PC-9 (cell line): ENCODE results near the gene RAB25. TPM values are rescaled to one million over a fixed set of nuclear protein-coding genes. Genes with fewer than 3 reads are reported as not detected.
"Not testable (repeated sequence)": the region's sequence is repeated elsewhere in the genome, so short reads cannot be mapped to it uniquely, and the experiment has no call there.

Source experiments
- BruUV-seq: library from RNA; stranded (reverse); fragments of 400-500 nt; replicated peaks from 2 replicates; lab custom pipeline; 2021; lab: Mats Ljungman, UMichigan
- CTCF ChIA-PET: fragments of 300-600 bp; sonication (Branson Sonifier 250); formaldehyde crosslinking; loops from one replicate; lab custom pipeline; 2022; ENCODE audit warnings: antibody characterized with exemption; lab: Charles Lee
- POLR2A ChIA-PET: fragments of 300-600 bp; sonication (Branson Sonifier 250); formaldehyde crosslinking; loops from one replicate; lab custom pipeline; 2022; ENCODE audit warnings: antibody characterized with exemption; ENCODE audit not compliant: unreplicated experiment; lab: Charles Lee
- DNase-seq, 2 experiments: peaks; one replicate each; pipeline versions ENCODE4 v3.0.0 to v3.0.0-alpha.2; 2015 to 2022; ENCODE audit warnings: mixed read lengths in 1 of 2
- H2AFZ ChIP-seq: fragments of 200-600 bp; sonication (generic); 2 replicates; pipeline ENCODE4 v1.8.1; 2017; ENCODE audit warnings: antibody characterized with exemption
- H3F3A ChIP-seq: fragments of 200-600 bp; sonication (generic); 2 replicates; pipeline ENCODE4 v1.8.1; 2017; ENCODE audit warnings: antibody characterized with exemption, mild to moderate bottlenecking, low read depth; ENCODE audit not compliant: insufficient read depth
- H3K27ac ChIP-seq: fragments of 200-600 bp; sonication (generic); 2 replicates; pipeline ENCODE4 v1.6.1; 2016; ENCODE audit warnings: mixed run types
- H3K27me3 ChIP-seq: fragments of 200-600 bp; sonication (generic); 2 replicates; pipeline ENCODE4 v1.6.1; 2016; ENCODE audit warnings: low read depth, mixed run types; ENCODE audit not compliant: insufficient read depth
- H3K36me3 ChIP-seq: fragments of 200-600 bp; sonication (generic); 2 replicates; pipeline ENCODE4 v1.6.1; 2016; ENCODE audit warnings: low read depth, mixed run types
- H3K4me1 ChIP-seq: fragments of 200-600 bp; sonication (generic); replicated peaks from 2 replicates; pipeline ENCODE4 v1.6.1; 2016; ENCODE audit warnings: mixed run types; ENCODE audit not compliant: insufficient read depth
- H3K4me2 ChIP-seq: fragments of 200-600 bp; sonication (generic); 2 replicates; pipeline ENCODE4 v1.6.1; 2017; ENCODE audit warnings: mixed run types
- H3K4me3 ChIP-seq: fragments of 200-600 bp; sonication (generic); 2 replicates; pipeline ENCODE4 v1.6.1; 2016; ENCODE audit warnings: mixed run types
- H3K79me2 ChIP-seq: fragments of 200-600 bp; sonication (generic); 2 replicates; pipeline ENCODE4 v1.6.1; 2017; ENCODE audit warnings: low read depth, mixed run types
- H3K9me2 ChIP-seq: fragments of 200-600 bp; sonication (generic); 2 replicates; pipeline ENCODE4 v1.8.1; 2017; ENCODE audit warnings: mild to moderate bottlenecking; ENCODE audit not compliant: insufficient read depth
- H3K9me3 ChIP-seq: fragments of 200-600 bp; sonication (generic); 2 replicates; pipeline ENCODE4 v1.8.1; 2016; ENCODE audit warnings: low read depth; ENCODE audit not compliant: insufficient read depth
- H4K20me1 ChIP-seq: fragments of 200-600 bp; sonication (generic); 2 replicates; pipeline ENCODE4 v1.8.1; 2017; ENCODE audit not compliant: insufficient read depth
- EZH2 ChIP-seq: fragments of 200-600 bp; sonication (generic); IDR thresholded peaks from 2 replicates; pipeline ENCODE4 v1.8.0; 2017; ENCODE audit warnings: antibody characterized with exemption, low read depth
- intact Hi-C: fragments of 100-400 bp; cut with micrococcal nuclease; formaldehyde crosslinking; loops from one replicate; pipeline ENCODE4 v1.10.0; 2022; ENCODE audit not compliant: unreplicated experiment
- total RNA-seq: library from RNA; stranded (reverse); gene quantifications from 2 replicates; pipeline ENCODE4 v1.2.3, GENCODE V29; 2021
- TF ChIP-seq, protein P1 (sequence below): fragments of 200-600 bp; sonication (generic); conservative IDR thresholded peaks from 2 replicates; pipeline ENCODE4 v1.6.1; 2017; ENCODE audit warnings: mixed run types, antibody characterized with exemption, mild to moderate bottlenecking, moderate library complexity

Gene RAB25
- total RNA-seq, 1 experiment from 2014 or later: 129 TPM

DNA sequence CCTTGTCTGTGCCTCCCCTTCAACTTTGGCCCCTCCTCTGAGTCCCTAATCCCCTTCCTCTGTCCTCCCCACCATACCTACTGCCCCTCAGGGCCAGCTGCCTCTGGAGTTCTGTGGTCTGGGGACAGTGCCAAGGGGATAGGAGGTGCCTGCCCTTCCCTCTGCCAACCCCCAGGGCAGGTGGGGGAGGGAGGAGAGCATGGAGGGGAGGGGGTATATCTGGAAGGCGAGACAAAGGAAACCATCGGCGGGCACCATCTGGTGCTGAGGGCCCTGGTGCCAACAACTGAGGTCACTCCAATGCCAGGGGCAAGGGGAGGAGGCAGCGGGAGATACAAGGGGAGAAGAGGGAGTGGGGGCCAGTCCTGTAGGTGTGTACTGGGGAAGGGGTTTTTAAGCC, 9.6 kb downstream of the RAB25 start:
- intact Hi-C loops: no loop called here
- no peaks in the 10 kb centered on the region for H3K4me1 ChIP-seq
- no peaks in the 10 kb centered on the region for H3K9me2 ChIP-seq
- H3K4me2 ChIP-seq: no peak overlapping the region
- no TSS peak for BruUV-seq
- no peak for TF ChIP-seq EZH2
- peaks cover 8% of the 10 kb centered on the region; the same call in 1 of the 2 replicates for H4K20me1 ChIP-seq
- H3K36me3 ChIP-seq: 0 out of 2 replicates have a peak, but pooled peaks cover 2% of the 10 kb centered on the region
- H2AFZ ChIP-seq: no peak overlapping the region
- no peak for DNase-seq
- peaks cover 21% of the 10 kb centered on the region; the same call in 1 of the 2 replicates for H3F3A ChIP-seq
- ChIA-PET POLR2A (no interaction called here), CTCF (no interaction called here)
- no peaks in the 10 kb centered on the region for H3K27me3 ChIP-seq
- H3K9me3 ChIP-seq: no peaks in the 10 kb centered on the region
- no peak overlapping the region for H3K4me3 ChIP-seq
- no peak overlapping the region for H3K27ac ChIP-seq
- H3K79me2 ChIP-seq: peaks cover 18% of the 10 kb centered on the region

DNA sequence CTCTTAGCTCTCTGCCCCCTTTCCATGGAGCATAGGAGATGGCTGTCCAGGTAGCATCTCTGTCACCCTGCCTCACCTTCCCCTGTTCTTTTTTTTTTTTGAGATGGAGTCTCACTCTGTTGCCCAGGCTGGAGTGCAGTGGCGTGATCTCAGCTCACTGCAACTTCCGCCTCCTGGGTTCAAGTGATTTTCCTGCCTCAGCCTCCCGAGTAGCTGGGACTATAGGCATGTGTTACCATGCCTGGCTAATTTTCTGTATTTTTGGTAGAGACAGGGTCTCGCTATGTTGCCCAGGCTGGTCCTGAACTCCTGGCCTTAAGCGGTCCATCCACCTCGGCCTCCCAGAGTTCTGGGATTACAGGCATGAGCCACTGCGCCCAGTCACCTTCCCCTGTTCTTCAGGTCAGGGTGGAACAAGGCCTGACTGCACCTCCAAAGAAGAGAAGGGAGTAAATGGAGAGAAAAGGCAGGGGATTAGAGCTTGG, 10.4 kb downstream of the RAB25 start:
- BruUV-seq: not testable (repeated sequence)

DNA sequence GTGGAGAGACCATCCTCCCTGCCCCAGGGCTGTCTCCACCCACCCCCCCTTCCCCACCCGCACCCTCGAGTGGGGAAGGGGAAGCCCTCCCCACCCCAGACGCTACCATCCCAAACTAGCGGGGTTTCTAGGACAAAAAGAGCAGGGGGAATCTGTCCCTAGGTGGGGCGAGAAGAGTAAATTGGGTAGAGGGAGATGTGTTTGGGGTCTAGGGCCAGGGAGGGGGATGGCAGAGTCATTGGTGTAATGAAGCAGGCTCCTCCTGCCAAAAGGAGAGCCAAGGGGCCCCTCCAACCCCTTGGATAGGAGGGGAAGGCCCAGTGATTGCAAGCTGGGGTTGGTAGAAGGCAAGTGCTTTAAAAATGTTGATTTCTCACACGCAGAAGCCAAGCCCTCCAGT, 11.3 kb downstream of the RAB25 start:
- CTCF ChIA-PET: no interaction called here
- H3K27ac ChIP-seq: no peak overlapping the region
- H2AFZ ChIP-seq: no peak overlapping the region
- no TSS peak for BruUV-seq
- no peak for DNase-seq
- H4K20me1 ChIP-seq: no peaks in the 10 kb centered on the region
- H3K4me3 ChIP-seq: no peak overlapping the region
- POLR2A ChIA-PET: no interaction called here
- intact Hi-C loops: no loop called here
- peaks cover 21% of the 10 kb centered on the region; the same call in 1 of the 2 replicates for H3F3A ChIP-seq
- peaks cover 4% of the 10 kb centered on the region for H3K79me2 ChIP-seq
- no peak for TF ChIP-seq EZH2
- TF ChIP-seq, protein P1, sequence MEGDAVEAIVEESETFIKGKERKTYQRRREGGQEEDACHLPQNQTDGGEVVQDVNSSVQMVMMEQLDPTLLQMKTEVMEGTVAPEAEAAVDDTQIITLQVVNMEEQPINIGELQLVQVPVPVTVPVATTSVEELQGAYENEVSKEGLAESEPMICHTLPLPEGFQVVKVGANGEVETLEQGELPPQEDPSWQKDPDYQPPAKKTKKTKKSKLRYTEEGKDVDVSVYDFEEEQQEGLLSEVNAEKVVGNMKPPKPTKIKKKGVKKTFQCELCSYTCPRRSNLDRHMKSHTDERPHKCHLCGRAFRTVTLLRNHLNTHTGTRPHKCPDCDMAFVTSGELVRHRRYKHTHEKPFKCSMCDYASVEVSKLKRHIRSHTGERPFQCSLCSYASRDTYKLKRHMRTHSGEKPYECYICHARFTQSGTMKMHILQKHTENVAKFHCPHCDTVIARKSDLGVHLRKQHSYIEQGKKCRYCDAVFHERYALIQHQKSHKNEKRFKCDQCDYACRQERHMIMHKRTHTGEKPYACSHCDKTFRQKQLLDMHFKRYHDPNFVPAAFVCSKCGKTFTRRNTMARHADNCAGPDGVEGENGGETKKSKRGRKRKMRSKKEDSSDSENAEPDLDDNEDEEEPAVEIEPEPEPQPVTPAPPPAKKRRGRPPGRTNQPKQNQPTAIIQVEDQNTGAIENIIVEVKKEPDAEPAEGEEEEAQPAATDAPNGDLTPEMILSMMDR: no peak
- H3K27me3 ChIP-seq: no peaks in the 10 kb centered on the region
- no peaks in the 10 kb centered on the region for H3K4me1 ChIP-seq
- no peak overlapping the region for H3K4me2 ChIP-seq
- H3K9me2 ChIP-seq: no peaks in the 10 kb centered on the region
- H3K9me3 ChIP-seq: no peaks in the 10 kb centered on the region
- H3K36me3 ChIP-seq: no peaks in the 10 kb centered on the region

More for the DNA sequence above, 10.4 kb downstream of the RAB25 start:
- H3K36me3 ChIP-seq, intact Hi-C loops, POLR2A ChIA-PET, H3K4me1 ChIP-seq, H2AFZ ChIP-seq, H4K20me1 ChIP-seq, H3K4me2 ChIP-seq, H3K9me2 ChIP-seq, H3K4me3 ChIP-seq, H3K27me3 ChIP-seq, DNase-seq, H3K9me3 ChIP-seq, H3K27ac ChIP-seq: not testable (repeated sequence)
- peaks cover 11% of the 10 kb centered on the region for H3K79me2 ChIP-seq
- H3F3A ChIP-seq: peaks cover 21% of the 10 kb centered on the region; the same call in 1 of the 2 replicates
- CTCF ChIA-PET: interaction anchor here (0.6 kb wide), 1 partner anchor 339 kb away, joined by 4 read pairs; no protein-coding TSS in a partner anchor

DNA sequence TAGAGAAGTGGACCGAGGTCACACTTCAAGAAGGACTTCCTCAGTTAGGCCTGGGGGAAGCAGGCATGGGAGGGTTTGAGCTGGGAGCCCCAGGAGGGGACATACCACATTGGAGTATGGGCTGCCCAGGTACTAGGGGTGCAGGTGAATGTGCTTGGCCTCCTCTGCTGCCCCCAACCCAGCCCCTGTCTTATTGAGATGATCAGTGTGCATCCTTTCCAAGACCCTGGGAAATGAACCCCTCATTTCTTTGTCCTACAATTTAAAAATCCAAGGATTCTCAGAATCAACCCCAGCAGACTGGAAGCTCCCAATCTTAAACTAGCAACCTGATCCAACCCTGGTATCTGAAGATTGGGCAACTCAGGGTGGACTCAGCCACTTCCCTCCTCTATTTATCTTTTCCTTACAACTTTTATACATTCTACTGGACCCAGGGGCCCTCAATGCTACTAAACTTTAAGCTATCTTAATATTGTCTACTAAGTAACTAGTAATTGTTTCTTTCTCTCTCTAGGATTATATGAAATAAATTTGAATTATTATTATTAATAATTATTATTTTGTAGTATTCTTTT, 12.2 kb downstream of the RAB25 start:
- no peak for DNase-seq
- no peak overlapping the region for H3K4me3 ChIP-seq
- no peak overlapping the region for H3K27ac ChIP-seq
- TF ChIP-seq, protein P1: no peak
- no peak for TF ChIP-seq EZH2
- H3K4me2 ChIP-seq: no peak overlapping the region
- POLR2A ChIA-PET: no interaction called here
- H3K79me2 ChIP-seq: no peaks in the 10 kb centered on the region
- no peaks in the 10 kb centered on the region for H3K9me2 ChIP-seq
- H3K9me3 ChIP-seq: no peaks in the 10 kb centered on the region
- intact Hi-C loops: no loop called here
- no peak overlapping the region for H2AFZ ChIP-seq
- H3K4me1 ChIP-seq: no peaks in the 10 kb centered on the region
- BruUV-seq: no TSS peak
- peaks cover 25% of the 10 kb centered on the region; the same call in 1 of the 2 replicates for H3F3A ChIP-seq
- CTCF ChIA-PET: no interaction called here
- H4K20me1 ChIP-seq: no peaks in the 10 kb centered on the region
- no peaks in the 10 kb centered on the region for H3K27me3 ChIP-seq
- H3K36me3 ChIP-seq: no peaks in the 10 kb centered on the region
